Ovary (tissue), 9 donors: ENCODE data around the gene MOB3A. TPM values are rescaled to one million over a fixed set of nuclear protein-coding genes. Genes with fewer than 3 reads are reported as not detected.
A peak's percentile ranks its signal among the peaks of the same experiment; 100 is the strongest.

ENCODE experiments used
- DNase-seq, 5 donors: peaks; one replicate each; pipeline ENCODE4 v3.0.0-alpha.2; 2019 to 2020
- H3K27ac ChIP-seq, 2 donors: fragments of 200-600 bp; one replicate each; pipeline versions ENCODE4 v1.5.1 to v1.8.0; 2019 to 2022
- H3K27me3 ChIP-seq: fragments of 200-600 bp; one replicate; pipeline ENCODE4 v1.8.0; 2022
- H3K36me3 ChIP-seq: fragments of 200-600 bp; sonication (generic); one replicate; pipeline ENCODE4 v1.5.1; 2019
- H3K4me1 ChIP-seq: one replicate; pipeline ENCODE4 v1.8.1; 2013; ENCODE audit warnings: mild to moderate bottlenecking, moderate library complexity; ENCODE audit not compliant: insufficient read depth
- H3K4me3 ChIP-seq: fragments of 200-600 bp; sonication (generic); one replicate; pipeline ENCODE4 v1.5.1; 2017
- H3K9me3 ChIP-seq, 2 donors: fragments of 200-600 bp in 1 of 2; sonication (generic) in 1 of 2; one replicate each; pipeline versions ENCODE4 v1.5.1 to v1.8.1; 2013 to 2019; ENCODE audit warnings: mild to moderate bottlenecking in 1 of 2, moderate library complexity in 1 of 2
- EP300 ChIP-seq: sonication (generic); formaldehyde crosslinking; IDR thresholded peaks from one replicate; pipeline ENCODE4 v1.6.1; 2017; ENCODE audit warnings: antibody characterized with exemption
- POLR2A ChIP-seq: fragments of 450-650 bp; IDR thresholded peaks from one replicate; pipeline ENCODE4 v1.6.1; 2017; ENCODE audit warnings: antibody characterized with exemption, mild to moderate bottlenecking, moderate library complexity
- WGBS, 3 donors: extraction: QIAGEN DNeasy Blood & Tissue Kit in 1 of 3; methylation state at CpG; one replicate each; pipeline versions ENCODE4 v1.1.5 to v1.1.7; 2013 to 2017; 5-methylcytosine and 5-hydroxymethylcytosine counted together
- intact Hi-C, 4 donors: fragments of 100-400 bp; cut with DNase I; formaldehyde crosslinking; loops; one replicate each; pipeline versions ENCODE4 v1.11.0 to v1.15.1; 2022 to 2023
- polyA plus RNA-seq, 2 donors: library from polyadenylated mRNA; stranded (reverse); fragments of 200-250 nt in 1 of 2; fragments of 350-450 nt in 1 of 2; fragmentation: Illumina TruSeq in 1 of 2; extraction: RNeasy Lipid Tissue Mini Kit (QIAGEN cat#74804) in 1 of 2; gene quantifications; one replicate each; pipeline ENCODE4 v1.2.3, GENCODE V29; 2013 to 2014
- total RNA-seq, 7 donors: library from RNA; depleted of rRNA in 2 of 7; stranded (reverse); fragments of >200 nt in 2 of 7; fragmentation: NEBNext Ultra II Directional in 3 of 7; extraction: Animal tissue kit (Norgen Biotek cat#: 25700) in 3 of 7; gene quantifications; one replicate each; pipeline versions ENCODE4 v1.1.0 to v1.2.4, GENCODE V29; 2016 to 2023
- TF ChIP-seq, protein P1 (sequence below), 3 donors: fragments of 450-650 bp in 2 of 3; fragments of 200-600 bp in 1 of 3; IDR thresholded peaks; one replicate each; pipeline versions ENCODE4 v1.5.1 to v1.8.0; 2016 to 2022; ENCODE audit warnings: antibody characterized with exemption in 3 of 3, mild to moderate bottlenecking in 1 of 3
- donor health status: DM: no; HTN: no; CAD: no; lungs with moderate emphysema.
- donor health status: DM: no; HTN: no; CAD: no.
- donor health status: Bipolar disorder and iron deficiency.
- donor health status: DM: yes; HTN: yes; CAD: no.
- donor health status: DM: no; HTN: no; CAD: no.
- donor health status: DM: yes; HTN: yes; CAD: no.

The MOB3A gene
- total and polyA plus RNA-seq, 9 donors: 16.6 to 61.5 (median 44.1) TPM

DNA sequence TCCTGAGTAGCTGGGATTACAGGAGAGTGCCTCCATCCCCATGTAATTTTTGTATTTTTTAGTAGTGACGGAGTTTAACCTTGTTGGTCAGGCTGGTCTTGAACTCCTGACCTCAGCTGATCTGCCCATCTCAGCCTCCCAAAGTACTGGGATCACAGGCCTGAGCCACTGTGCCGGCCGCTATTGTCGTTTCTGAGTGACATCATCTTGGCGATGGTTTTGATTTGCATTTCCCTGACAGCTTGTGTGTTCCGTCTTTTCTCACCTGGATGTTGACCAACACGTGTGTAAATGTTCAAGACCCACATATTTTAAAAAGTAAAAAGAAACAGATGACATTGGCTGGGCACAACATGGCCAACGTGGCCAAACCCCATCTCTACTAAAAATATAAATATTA, 32.3 kb downstream of the MOB3A start:
- TF ChIP-seq POLR2A: no peak
- TF ChIP-seq, protein P1, sequence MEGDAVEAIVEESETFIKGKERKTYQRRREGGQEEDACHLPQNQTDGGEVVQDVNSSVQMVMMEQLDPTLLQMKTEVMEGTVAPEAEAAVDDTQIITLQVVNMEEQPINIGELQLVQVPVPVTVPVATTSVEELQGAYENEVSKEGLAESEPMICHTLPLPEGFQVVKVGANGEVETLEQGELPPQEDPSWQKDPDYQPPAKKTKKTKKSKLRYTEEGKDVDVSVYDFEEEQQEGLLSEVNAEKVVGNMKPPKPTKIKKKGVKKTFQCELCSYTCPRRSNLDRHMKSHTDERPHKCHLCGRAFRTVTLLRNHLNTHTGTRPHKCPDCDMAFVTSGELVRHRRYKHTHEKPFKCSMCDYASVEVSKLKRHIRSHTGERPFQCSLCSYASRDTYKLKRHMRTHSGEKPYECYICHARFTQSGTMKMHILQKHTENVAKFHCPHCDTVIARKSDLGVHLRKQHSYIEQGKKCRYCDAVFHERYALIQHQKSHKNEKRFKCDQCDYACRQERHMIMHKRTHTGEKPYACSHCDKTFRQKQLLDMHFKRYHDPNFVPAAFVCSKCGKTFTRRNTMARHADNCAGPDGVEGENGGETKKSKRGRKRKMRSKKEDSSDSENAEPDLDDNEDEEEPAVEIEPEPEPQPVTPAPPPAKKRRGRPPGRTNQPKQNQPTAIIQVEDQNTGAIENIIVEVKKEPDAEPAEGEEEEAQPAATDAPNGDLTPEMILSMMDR (IDR thresholded peaks at IDR 0.05): no peak
- TF ChIP-seq EP300: no peak
- no peak overlapping the region for H3K4me3 ChIP-seq
- no peaks in the 10 kb centered on the region for H3K27me3 ChIP-seq
- WGBS, 3 donors: 84 to 87% (median 87%) methylated on average over 8 of the region's 8 CpGs
- peak in 1 of 5 donors; percentile 23 for DNase-seq
- peaks cover 13% of the 10 kb centered on the region for H3K4me1 ChIP-seq
- intact Hi-C loops: loop anchor here in 1 of 4 donors (10.0 kb wide), 1 partner anchor 129 kb away; no protein-coding TSS in a partner anchor
- no peaks in the 10 kb centered on the region for H3K36me3 ChIP-seq
- H3K9me3 ChIP-seq: no peaks in the 10 kb centered on the region
- no peak overlapping the region for H3K27ac ChIP-seq

DNA sequence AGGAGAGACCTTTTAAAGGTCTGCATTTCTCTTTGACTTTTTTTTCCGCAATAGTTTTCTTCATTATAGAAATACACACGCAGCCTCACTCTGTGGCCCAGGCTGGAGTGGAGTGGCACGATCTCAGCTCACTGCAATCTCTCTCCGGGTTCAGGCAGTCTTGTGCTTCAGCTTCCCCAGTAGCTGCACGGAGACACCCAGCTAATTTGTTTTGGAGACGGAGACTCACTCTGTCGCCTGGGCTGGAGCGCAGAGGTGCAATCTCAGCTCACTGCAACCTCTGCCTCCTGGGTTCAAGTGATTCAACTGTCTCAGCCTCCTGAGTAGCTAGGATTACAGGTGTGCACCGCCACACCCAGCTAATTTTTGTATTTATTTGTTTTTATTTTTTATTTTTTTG, 33.4 kb downstream of the MOB3A start:
- Histone ChIP-seq H3K4me3 (no peak overlapping the region), H3K27me3 (no peaks in the 10 kb centered on the region), H3K36me3 (no peaks in the 10 kb centered on the region), H3K9me3 (no peaks in the 10 kb centered on the region), H3K4me1 (peaks cover 13% of the 10 kb centered on the region), H3K27ac (no peak overlapping the region)
- peak in 1 of 5 donors; percentile 29 for DNase-seq
- TF ChIP-seq POLR2A (no peak), EP300 (no peak)
- TF ChIP-seq, protein P1 (IDR thresholded peaks at IDR 0.05): no peak
- 86 to 89% (median 86%) methylated on average over 9 of the region's 9 CpGs for WGBS, 3 donors
- intact Hi-C loops: loop anchor here in 1 of 4 donors (10.0 kb wide), 1 partner anchor 128 kb away; no protein-coding TSS in a partner anchor

DNA sequence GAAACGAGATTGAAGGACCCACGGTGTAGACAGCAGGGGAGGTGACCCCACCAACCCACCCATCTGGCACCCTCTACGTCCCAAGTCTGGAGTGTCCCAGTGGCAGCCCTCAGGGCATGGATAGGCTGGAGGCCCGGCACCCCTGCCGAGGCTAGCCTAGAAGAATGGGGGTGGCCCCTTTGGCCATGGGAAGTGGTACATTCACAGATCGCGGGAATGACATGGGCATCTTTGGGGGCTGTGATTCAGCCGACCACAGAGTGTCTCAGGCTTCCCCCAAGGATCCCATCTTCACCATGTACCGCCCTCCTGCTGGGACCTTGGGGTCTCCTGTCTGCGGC, 33.8 kb downstream of the MOB3A start:
- H3K27me3 ChIP-seq: no peaks in the 10 kb centered on the region
- no peak for TF ChIP-seq POLR2A
- no peak for TF ChIP-seq EP300
- TF ChIP-seq, protein P1 (IDR thresholded peaks at IDR 0.05): no peak
- H3K4me1 ChIP-seq: peaks cover 13% of the 10 kb centered on the region
- H3K27ac ChIP-seq: peak overlapping the region in 1 of 2 donors; percentile 63
- DNase-seq: peak in 2 of 5 donors; percentile 50 to 51
- H3K36me3 ChIP-seq: no peaks in the 10 kb centered on the region
- intact Hi-C loops: loop anchor here in 1 of 4 donors (10.0 kb wide), 1 partner anchor 128 kb away; no protein-coding TSS in a partner anchor
- H3K4me3 ChIP-seq: peak overlapping the region; percentile 50
- 54 to 74% (median 59%) methylated on average over 10 of the region's 10 CpGs for WGBS, 3 donors
- H3K9me3 ChIP-seq: no peaks in the 10 kb centered on the region

DNA sequence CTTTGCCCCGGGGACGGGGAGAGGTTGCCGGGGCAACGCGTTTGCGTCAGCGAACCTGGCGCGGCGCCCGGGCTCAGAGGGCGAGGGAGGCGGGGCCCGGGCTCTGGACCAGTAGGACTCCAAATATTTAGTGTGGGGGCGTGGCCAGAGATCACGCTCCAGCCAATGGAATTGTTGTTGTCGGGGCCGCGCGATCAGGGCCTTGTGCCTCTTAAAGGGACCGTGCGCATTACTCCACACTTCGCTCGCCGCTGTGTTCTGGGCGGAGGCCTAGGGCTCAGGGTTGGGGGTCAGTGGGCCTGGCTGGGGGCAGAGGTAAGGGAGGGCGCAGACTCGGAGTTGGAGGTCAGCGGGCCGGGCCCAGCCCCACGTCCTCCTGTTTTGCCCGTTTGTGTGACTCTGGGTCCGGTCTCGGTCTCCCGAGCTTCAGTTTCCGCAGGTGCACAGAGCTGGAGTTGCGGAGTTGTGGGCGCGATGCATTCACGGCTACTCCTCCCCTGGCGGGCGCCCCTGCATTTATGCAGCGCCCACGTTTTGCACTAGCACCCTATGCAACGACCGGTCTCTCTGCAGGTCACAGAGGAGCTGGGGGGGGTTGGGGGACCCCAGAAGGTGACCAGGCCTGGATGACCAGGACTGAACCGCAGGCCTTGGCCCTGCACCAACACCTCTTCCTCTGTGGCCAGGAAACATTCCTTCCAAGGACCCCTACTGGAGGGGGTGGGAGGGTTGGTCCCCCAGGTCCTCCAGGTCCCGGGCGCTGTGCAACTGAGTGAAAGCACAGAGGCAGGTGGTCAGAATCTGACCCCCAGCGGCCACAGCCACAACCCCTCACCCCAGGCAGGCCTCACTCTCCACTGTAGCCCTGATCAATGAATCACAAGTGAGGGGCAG, 34.4 kb downstream of the MOB3A start:
- H3K4me1 ChIP-seq: peaks cover 15% of the 10 kb centered on the region
- H3K36me3 ChIP-seq: no peaks in the 10 kb centered on the region
- WGBS, 3 donors: 1 to 2% (median 2%) methylated on average over 46 to 50 of the region's 50 CpGs
- peak overlapping the region; percentile 96 to 100 for H3K27ac ChIP-seq
- DNase-seq: peak; percentile 99 to 100 (median 100)
- TF ChIP-seq EP300 (peak; percentile 49), POLR2A (no peak)
- TF ChIP-seq, protein P1 (IDR thresholded peaks at IDR 0.05): peak in 1 of 3 donors; percentile 15
- intact Hi-C loops: loop anchor here in 1 of 4 donors (10.0 kb wide), 1 partner anchor 127 kb away; no protein-coding TSS in a partner anchor
- no peaks in the 10 kb centered on the region for H3K27me3 ChIP-seq
- peak overlapping the region; percentile 83 for H3K4me3 ChIP-seq
- H3K9me3 ChIP-seq: no peaks in the 10 kb centered on the region
